Measurements from ENCODE around the gene NFKBIE. TPM values are rescaled to one million over a fixed set of nuclear protein-coding genes. Genes with fewer than 3 reads are reported as not detected.

The NFKBIE gene

GRCh38 chr6:44211284-44211683, 54.1 kb downstream of the NFKBIE start:
- Histone ChIP-seq H3K4me1 (ENCODE audit: control insufficient read depth, low read depth, low read length) (peaks cover 3% of the 10 kb centered on the region), H3K79me1 (ENCODE audit: low read length) (no peaks in the 10 kb centered on the region), H2BK5ac (ENCODE audit: low read length) (no peak overlapping the region), H3K4me2 (ENCODE audit: low read length) (no peak overlapping the region), H3K9ac (ENCODE audit: low read length) (no peak overlapping the region), H3K27ac (ENCODE audit: low read depth, low read length) (no peak overlapping the region), H3K27me3 (ENCODE audit: insufficient read depth, low read length, poor library complexity) (no peaks in the 10 kb centered on the region), H3K4me3 (ENCODE audit: low read length) (no peak overlapping the region), H3K79me2 (ENCODE audit: control insufficient read depth, insufficient read depth, low read length) (no peaks in the 10 kb centered on the region), H3K23ac (ENCODE audit: low read length) (no peak overlapping the region), H2AK5ac (ENCODE audit: low read length) (no peak overlapping the region), H4K5ac (ENCODE audit: low read length) (no peak overlapping the region), H3K36me3 (ENCODE audit: control insufficient read depth, insufficient read depth, low read length) (no peaks in the 10 kb centered on the region), H3K4ac (ENCODE audit: low read depth, low read length) (no peak overlapping the region), H4K8ac (ENCODE audit: low read depth, low read length) (no peak overlapping the region), H3K18ac (ENCODE audit: low read length) (no peak overlapping the region), H3K56ac (ENCODE audit: low read length) (no peak overlapping the region), H2BK120ac (ENCODE audit: low read depth, low read length) (no peak overlapping the region), H2BK15ac (replicated peaks; ENCODE audit: low read depth) (no peak overlapping the region)
- no peak for DNase-seq
- WGBS (ENCODE audit: extremely low coverage, insufficient coverage, low lambda C conversion rate) = 100% methylated on average over 1 of the region's 3 CpGs

Small RNA genes lying within 50 kb of the gene (small RNA-seq; reads per million reads assigned to genes)
- gene RN7SL811P (ENCODE audit: insufficient read depth) = not detected

All from mesendoderm (in vitro differentiated cells).